Measurements from ENCODE around the gene HK2. TPM values are rescaled to one million over a fixed set of nuclear protein-coding genes. Genes with fewer than 3 reads are reported as not detected.

The HK2 gene
- total and polyA plus RNA-seq, 2 donors: 4.8 to 8.2 TPM

DNA sequence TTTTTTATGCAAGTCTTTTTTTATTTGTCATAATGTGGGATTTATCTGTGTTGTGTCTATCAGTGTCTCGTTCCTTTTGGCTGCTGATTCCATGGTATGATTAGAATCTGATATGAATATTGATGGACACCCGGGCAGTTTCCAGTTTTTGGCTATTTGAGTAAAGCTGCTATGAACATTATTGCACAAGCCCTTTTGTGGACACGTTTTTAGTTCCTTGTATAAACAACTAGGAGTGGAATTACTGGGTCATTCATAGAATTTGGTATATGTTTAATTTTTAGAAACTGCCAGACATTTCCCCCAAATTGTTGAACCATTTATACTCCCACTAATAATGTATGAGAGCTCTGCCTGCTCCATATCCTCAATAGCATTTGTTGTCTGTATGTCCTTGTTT, 26.6 kb downstream of the HK2 start:
- peaks cover 0 to 12% of the 10 kb centered on the region in 2 donors for H3K4me1 ChIP-seq (ENCODE audit: control insufficient read depth in 2 of 2, insufficient read depth in 2 of 2, low read length in 2 of 2)
- no peak overlapping the region for H3K27ac ChIP-seq (ENCODE audit: low read depth in 1 of 2, low read length in 1 of 2)
- 95% methylated on average over 3 of the region's 3 CpGs for WGBS

DNA sequence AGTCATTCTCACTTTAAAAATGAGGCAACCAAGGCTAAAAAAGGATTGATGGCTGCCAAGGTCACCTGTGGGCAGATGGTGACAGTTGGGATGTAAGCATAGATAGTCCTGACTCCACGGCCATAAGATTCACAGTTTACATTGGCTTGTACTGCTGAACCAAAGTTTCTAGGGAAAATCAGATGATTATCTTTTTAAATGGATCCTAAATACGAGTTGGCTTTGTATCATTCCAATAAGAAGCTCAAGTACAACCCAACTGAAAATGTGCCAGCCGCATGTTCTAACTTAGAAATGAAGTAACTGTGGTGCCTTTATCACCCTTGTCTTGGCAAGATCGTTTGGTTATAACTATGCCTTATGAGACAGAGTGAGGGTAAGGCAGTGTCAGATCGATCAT, 27.6 kb downstream of the HK2 start:
- peaks cover 0 to 3% of the 10 kb centered on the region in 2 donors for H3K36me3 ChIP-seq (ENCODE audit: control insufficient read depth in 2 of 2, insufficient read depth in 2 of 2, low read length in 1 of 2)
- no peak overlapping the region for H3K27ac ChIP-seq (ENCODE audit: low read depth in 1 of 2, low read length in 1 of 2)
- no peak overlapping the region for H3K4me3 ChIP-seq (ENCODE audit: low read length in 2 of 2)
- H3K27me3 ChIP-seq (ENCODE audit: control insufficient read depth in 2 of 2, insufficient read depth in 1 of 2, low read length in 1 of 2): no peaks in the 10 kb centered on the region
- no peak for DNase-seq (ENCODE audit: low read depth in 6 of 9, low spot score in 9 of 9)
- no peaks in the 10 kb centered on the region for H3K9me3 ChIP-seq (ENCODE audit: control insufficient read depth in 2 of 2, insufficient read depth in 1 of 2, low read length in 1 of 2)
- WGBS: 97% methylated on average over 5 of the region's 5 CpGs
- H3K4me1 ChIP-seq (ENCODE audit: control insufficient read depth in 2 of 2, insufficient read depth in 2 of 2, low read length in 2 of 2): peaks cover 0 to 16% of the 10 kb centered on the region in 2 donors

More for the DNA sequence above, 26.6 kb downstream of the HK2 start:
- no peak for DNase-seq (ENCODE audit: low read depth in 6 of 9, low spot score in 9 of 9)
- Histone ChIP-seq H3K27me3 (ENCODE audit: control insufficient read depth in 2 of 2, insufficient read depth in 1 of 2, low read length in 1 of 2) (no peaks in the 10 kb centered on the region), H3K36me3 (ENCODE audit: control insufficient read depth in 2 of 2, insufficient read depth in 2 of 2, low read length in 1 of 2) (peaks cover 0 to 13% of the 10 kb centered on the region in 2 donors), H3K4me3 (ENCODE audit: low read length in 2 of 2) (no peak overlapping the region), H3K9me3 (ENCODE audit: control insufficient read depth in 2 of 2, insufficient read depth in 1 of 2, low read length in 1 of 2) (no peaks in the 10 kb centered on the region)

DNA sequence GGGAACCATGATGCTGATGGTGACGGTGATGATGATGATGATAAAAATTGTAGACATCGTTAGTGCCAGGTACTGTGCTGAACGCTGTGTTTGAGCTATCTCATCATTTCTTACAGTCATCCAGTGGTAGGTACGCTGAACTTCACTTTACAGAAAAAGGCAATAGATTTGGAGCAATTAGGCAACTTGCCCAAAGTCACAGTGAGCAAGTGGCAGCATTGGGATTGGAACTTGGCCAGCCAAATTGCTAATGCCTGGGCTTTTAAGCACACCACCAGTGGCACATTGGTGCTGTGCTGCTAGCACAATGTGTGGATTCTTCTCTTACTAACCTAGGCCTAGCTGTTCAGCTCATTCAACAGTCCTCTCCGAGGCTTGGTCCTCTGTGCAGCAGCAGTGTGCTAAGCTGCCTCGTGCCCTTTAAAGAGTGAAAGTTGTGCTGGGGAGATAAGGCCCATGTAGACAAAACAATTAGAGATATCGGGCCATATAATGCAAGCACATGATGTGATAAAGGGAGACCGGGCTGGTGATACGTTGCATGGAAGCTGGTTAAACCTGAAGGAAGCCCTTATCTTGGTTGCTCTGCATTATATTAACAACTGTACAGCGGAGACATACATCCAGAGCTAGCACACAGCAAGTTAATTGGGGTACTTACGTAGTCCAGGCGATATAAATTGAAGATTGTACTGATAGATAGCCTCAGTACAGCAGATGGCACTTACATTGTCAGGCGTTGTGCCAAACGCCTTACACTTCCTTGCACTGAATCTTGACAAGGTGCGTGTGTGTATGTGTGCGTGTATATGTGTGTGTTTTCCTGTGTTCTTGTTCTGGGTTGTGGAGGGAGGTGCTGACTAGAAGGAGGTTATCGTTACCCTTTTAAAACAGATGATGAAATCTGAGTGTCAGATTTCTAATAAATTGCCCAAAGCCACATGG, 28.4 kb downstream of the HK2 start:
- WGBS: 96% methylated on average over 17 of the region's 17 CpGs
- Histone ChIP-seq H3K9me3 (ENCODE audit: control insufficient read depth in 2 of 2, insufficient read depth in 1 of 2, low read length in 1 of 2) (no peaks in the 10 kb centered on the region), H3K36me3 (ENCODE audit: control insufficient read depth in 2 of 2, insufficient read depth in 2 of 2, low read length in 1 of 2) (no peaks in the 10 kb centered on the region), H3K27me3 (ENCODE audit: control insufficient read depth in 2 of 2, insufficient read depth in 1 of 2, low read length in 1 of 2) (no peaks in the 10 kb centered on the region), H3K4me3 (ENCODE audit: low read length in 2 of 2) (no peak overlapping the region), H3K27ac (ENCODE audit: low read depth in 1 of 2, low read length in 1 of 2) (no peak overlapping the region), H3K4me1 (ENCODE audit: control insufficient read depth in 2 of 2, insufficient read depth in 2 of 2, low read length in 2 of 2) (peaks cover 0 to 14% of the 10 kb centered on the region in 2 donors)
- DNase-seq (ENCODE audit: low read depth in 6 of 9, low spot score in 9 of 9): no peak

DNA sequence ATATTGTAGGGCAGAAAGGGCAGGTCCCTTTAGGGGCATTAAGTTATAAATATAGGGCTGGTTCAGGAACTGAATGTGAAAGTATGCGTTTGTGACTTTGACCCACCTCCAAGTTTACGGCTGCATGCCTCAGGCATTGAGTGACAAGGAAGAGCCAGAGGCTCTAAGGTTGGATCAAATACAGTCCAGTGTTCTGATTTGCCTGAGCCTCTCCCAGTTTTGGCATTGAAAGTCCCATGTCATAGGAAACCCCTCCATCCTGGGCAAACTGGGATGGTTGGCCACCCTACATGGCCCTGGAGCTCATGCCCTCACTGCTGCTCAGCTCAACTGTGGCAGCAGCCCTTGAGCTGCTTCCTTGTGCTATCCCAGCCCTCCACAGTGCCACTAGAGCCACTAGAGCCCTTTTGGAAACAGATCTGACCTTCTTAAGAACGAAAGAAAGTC, 29.9 kb downstream of the HK2 start:
- WGBS: 91% methylated on average over 3 of the region's 3 CpGs
- H3K27me3 ChIP-seq (ENCODE audit: control insufficient read depth in 2 of 2, insufficient read depth in 1 of 2, low read length in 1 of 2): no peaks in the 10 kb centered on the region
- H3K4me3 ChIP-seq (ENCODE audit: low read length in 2 of 2): no peak overlapping the region
- no peak overlapping the region for H3K27ac ChIP-seq (ENCODE audit: low read depth in 1 of 2, low read length in 1 of 2)
- H3K4me1 ChIP-seq (ENCODE audit: control insufficient read depth in 2 of 2, insufficient read depth in 2 of 2, low read length in 2 of 2): peaks cover 0 to 19% of the 10 kb centered on the region in 2 donors
- DNase-seq (ENCODE audit: low read depth in 6 of 9, low spot score in 9 of 9): no peak
- peaks cover 0 to 11% of the 10 kb centered on the region in 2 donors for H3K36me3 ChIP-seq (ENCODE audit: control insufficient read depth in 2 of 2, insufficient read depth in 2 of 2, low read length in 1 of 2)
- H3K9me3 ChIP-seq (ENCODE audit: control insufficient read depth in 2 of 2, insufficient read depth in 1 of 2, low read length in 1 of 2): no peaks in the 10 kb centered on the region

DNA sequence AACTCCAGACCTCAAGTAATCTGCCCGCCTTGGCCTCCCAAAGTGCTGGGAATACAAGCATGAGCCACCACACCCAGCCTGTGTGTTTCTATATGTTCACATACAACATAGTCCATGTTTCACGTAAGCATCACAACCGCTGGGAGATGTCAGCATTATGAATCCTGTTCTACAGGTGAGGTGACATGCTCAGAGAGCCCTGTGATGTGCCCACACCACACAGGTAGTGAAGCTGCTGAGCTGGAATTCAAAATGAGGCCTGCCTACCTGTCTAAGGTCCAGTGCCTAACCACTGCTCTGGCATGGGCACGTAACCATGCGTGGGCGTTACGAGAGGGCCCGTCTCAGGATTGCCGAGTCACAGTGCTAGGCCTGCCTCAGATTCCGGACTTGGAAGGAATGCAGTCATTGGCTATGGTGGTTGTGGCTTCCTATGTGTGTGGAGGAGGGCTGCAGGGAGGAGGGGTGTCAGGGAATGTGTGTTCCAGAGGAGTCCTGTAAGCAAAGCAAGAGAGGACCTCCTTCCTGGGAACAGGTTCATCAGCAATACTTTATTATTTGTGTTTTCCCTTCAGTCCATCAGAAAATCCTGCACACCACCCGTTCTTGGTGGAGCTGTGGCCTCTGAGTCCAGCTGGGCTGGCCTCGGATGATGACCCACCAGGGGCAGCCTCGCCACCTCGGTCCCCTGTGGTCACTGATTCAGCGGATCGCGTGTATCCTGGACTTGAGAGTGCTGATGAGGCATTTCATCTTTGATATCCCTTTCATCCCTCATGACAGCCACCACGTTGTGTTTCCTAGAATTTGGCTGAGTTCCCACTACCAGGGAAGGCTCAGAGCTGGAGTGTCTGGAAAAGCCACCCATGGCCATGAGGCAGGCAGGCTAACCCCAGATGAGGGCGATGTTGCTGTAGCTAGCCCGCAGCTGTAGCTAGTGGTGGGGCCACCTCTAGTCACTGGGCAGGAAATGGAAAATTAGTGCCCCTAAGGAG, 31.1 kb downstream of the HK2 start:
- H3K4me1 ChIP-seq (ENCODE audit: control insufficient read depth in 2 of 2, insufficient read depth in 2 of 2, low read length in 2 of 2): peaks cover 0 to 19% of the 10 kb centered on the region in 2 donors
- no peak overlapping the region for H3K27ac ChIP-seq (ENCODE audit: low read depth in 1 of 2, low read length in 1 of 2)
- no peak for DNase-seq (ENCODE audit: low read depth in 6 of 9, low spot score in 9 of 9)
- peaks cover 0 to 11% of the 10 kb centered on the region in 2 donors for H3K36me3 ChIP-seq (ENCODE audit: control insufficient read depth in 2 of 2, insufficient read depth in 2 of 2, low read length in 1 of 2)
- no peak overlapping the region for H3K4me3 ChIP-seq (ENCODE audit: low read length in 2 of 2)
- 88% methylated on average over 20 of the region's 20 CpGs for WGBS
- H3K9me3 ChIP-seq (ENCODE audit: control insufficient read depth in 2 of 2, insufficient read depth in 1 of 2, low read length in 1 of 2): no peaks in the 10 kb centered on the region
- H3K27me3 ChIP-seq (ENCODE audit: control insufficient read depth in 2 of 2, insufficient read depth in 1 of 2, low read length in 1 of 2): no peaks in the 10 kb centered on the region

DNA sequence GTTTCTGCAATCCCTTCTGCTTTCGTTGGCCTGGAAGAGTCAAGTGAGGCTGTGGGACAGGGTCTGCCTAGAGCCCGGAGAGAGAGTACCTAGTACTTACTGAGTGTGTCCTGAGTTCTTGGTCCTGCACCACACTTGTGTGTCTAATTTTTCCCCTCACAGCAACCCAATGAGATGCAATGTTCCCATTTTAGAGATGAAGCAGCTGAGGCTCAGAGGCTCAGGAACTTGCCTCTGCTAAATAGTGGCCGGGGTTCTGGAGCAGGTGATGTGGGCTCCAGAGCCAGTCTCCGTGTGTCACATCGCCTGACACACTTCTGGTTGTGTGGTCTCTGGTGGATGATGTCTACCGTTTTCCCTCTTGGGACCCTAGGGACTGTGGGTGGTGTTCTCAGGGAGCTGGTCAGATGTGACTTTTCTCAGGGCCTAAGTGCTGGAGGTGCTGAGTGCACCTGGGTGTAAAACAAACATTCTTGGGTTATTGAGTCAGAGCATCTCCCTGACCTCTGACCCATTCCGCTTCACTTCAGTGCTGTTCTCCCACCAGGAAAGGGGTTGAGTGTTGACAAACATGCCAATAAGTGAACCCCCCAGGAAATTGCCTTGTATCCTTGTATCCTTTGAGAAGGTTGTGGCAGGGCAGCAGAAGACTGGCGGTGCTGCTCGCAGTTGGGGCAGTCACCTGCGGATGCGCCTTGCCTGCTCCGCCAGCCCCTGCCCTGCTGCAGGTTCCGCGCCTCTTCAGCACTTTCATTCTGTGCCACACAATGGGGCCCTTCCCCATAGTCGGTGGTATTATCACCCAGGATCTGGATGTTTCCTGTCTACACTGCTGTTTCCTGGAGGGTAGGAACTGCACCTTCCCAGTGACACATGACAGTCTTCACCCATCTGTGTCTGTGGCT, 32.1 kb downstream of the HK2 start:
- WGBS: 69% methylated on average over 15 of the region's 15 CpGs
- DNase-seq (ENCODE audit: low read depth in 6 of 9, low spot score in 9 of 9): peak in 1 of 9 donors; percentile 35
- H3K27me3 ChIP-seq (ENCODE audit: control insufficient read depth in 2 of 2, insufficient read depth in 1 of 2, low read length in 1 of 2): no peaks in the 10 kb centered on the region

DNA sequence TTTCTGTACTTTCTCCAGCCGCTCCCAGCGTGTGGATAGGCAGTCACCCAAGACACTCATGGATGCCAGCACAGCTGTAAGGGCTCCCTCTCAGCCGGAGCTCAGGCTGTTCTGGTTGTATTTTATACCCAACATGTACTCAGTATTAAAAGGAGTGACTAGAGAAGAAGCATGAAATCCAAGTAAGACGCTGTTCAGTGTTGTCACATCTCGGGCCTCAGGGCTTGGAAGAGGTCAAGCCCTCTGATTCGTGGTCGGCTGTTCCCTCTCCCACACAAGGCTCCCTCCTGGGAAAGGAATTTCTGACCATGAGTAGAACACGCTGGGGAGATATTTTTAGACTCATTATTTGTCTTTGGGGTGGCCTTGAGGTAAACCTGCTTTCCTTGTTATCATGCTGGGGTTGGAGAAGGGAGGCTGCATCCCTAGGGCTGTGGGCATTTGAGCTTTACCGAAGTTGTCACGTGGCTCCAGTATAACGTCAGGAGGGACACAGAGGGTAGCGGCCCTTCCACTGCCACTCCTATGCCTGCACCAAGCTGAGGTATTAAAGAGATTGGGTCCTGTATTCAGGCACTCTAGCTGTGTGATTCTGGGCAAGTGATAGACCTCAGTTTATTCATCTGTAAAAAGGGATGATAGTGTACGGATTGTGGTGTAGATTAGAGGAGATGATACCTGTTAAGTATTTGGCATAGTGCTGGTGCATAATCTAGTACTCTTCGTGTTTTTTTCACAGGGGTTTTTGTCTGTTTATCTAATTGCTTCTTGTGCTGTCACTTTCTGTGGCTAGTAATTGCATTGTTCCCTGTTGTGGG, 34.1 kb downstream of the HK2 start:
- Histone ChIP-seq H3K9me3 (ENCODE audit: control insufficient read depth in 2 of 2, insufficient read depth in 1 of 2, low read length in 1 of 2) (no peaks in the 10 kb centered on the region), H3K36me3 (ENCODE audit: control insufficient read depth in 2 of 2, insufficient read depth in 2 of 2, low read length in 1 of 2) (peaks cover 0 to 24% of the 10 kb centered on the region in 2 donors), H3K27ac (ENCODE audit: low read depth in 1 of 2, low read length in 1 of 2) (no peak overlapping the region), H3K4me1 (ENCODE audit: control insufficient read depth in 2 of 2, insufficient read depth in 2 of 2, low read length in 2 of 2) (peaks cover 3 to 38% of the 10 kb centered on the region in 2 donors), H3K4me3 (ENCODE audit: low read length in 2 of 2) (no peak overlapping the region), H3K27me3 (ENCODE audit: control insufficient read depth in 2 of 2, insufficient read depth in 1 of 2, low read length in 1 of 2) (no peaks in the 10 kb centered on the region)
- no peak for DNase-seq (ENCODE audit: low read depth in 6 of 9, low spot score in 9 of 9)
- WGBS: 92% methylated on average over 14 of the region's 14 CpGs

More for the DNA sequence above, 32.1 kb downstream of the HK2 start:
- Histone ChIP-seq H3K4me1 (ENCODE audit: control insufficient read depth in 2 of 2, insufficient read depth in 2 of 2, low read length in 2 of 2) (peaks cover 3 to 25% of the 10 kb centered on the region in 2 donors), H3K9me3 (ENCODE audit: control insufficient read depth in 2 of 2, insufficient read depth in 1 of 2, low read length in 1 of 2) (no peaks in the 10 kb centered on the region), H3K27ac (ENCODE audit: low read depth in 1 of 2, low read length in 1 of 2) (peak overlapping the region in 1 of 2 donors; percentile 27), H3K4me3 (ENCODE audit: low read length in 2 of 2) (no peak overlapping the region), H3K36me3 (ENCODE audit: control insufficient read depth in 2 of 2, insufficient read depth in 2 of 2, low read length in 1 of 2) (peaks cover 0 to 11% of the 10 kb centered on the region in 2 donors)

All from thymus (tissue), 11 donors.